HepG2 (cell line): ENCODE data around the gene ACACB. TPM values are rescaled to one million over a fixed set of nuclear protein-coding genes. Genes with fewer than 3 reads are reported as not detected.

Experiments
- BRD4 ChIP-seq: sonication (generic); formaldehyde crosslinking; IDR thresholded peaks from 2 replicates; pipeline ENCODE4 v1.4.0; 2020; ENCODE audit warnings: missing genetic modification reagents
- CCDC6 ChIP-seq: sonication (generic); formaldehyde crosslinking; IDR thresholded peaks from 2 replicates; pipeline ENCODE4 v1.8.1; 2022; ENCODE audit warnings: mild to moderate bottlenecking, missing genetic modification reagents, moderate library complexity
- GMEB1 ChIP-seq: sonication (generic); formaldehyde crosslinking; IDR thresholded peaks from 2 replicates; pipeline ENCODE4 v1.5.1; 2020; ENCODE audit warnings: missing genetic modification reagents, mild to moderate bottlenecking, borderline replicate concordance
- MAZ ChIP-seq, 2 experiments: sonication (generic) in 1 of 2; formaldehyde crosslinking in 1 of 2; IDR thresholded peaks; 2 replicates each; pipeline versions ENCODE4 v1.5.0 to v1.6.1; 2012 to 2020; ENCODE audit warnings: low read depth in 2 of 2, mild to moderate bottlenecking in 2 of 2, borderline replicate concordance in 1 of 2, improper control_type of control experiment in 1 of 2, low read length in 1 of 2, missing genetic modification reagents in 1 of 2, moderate library complexity in 1 of 2
- MZF1 ChIP-seq: sonication (generic); formaldehyde crosslinking; IDR thresholded peaks from 2 replicates; pipeline ENCODE4 v1.8.1; 2023; ENCODE audit warnings: mild to moderate bottlenecking, missing genetic modification reagents, borderline replicate concordance
- NCOA1 ChIP-seq: sonication (generic); formaldehyde crosslinking; IDR thresholded peaks from 2 replicates; pipeline ENCODE4 v1.9.0; 2021; ENCODE audit warnings: missing genetic modification reagents
- NFATC3 ChIP-seq: sonication (generic); formaldehyde crosslinking; IDR thresholded peaks from 2 replicates; pipeline ENCODE4 v1.5.1; 2020; ENCODE audit warnings: mild to moderate bottlenecking, missing genetic modification reagents
- NFIB ChIP-seq: sonication (generic); formaldehyde crosslinking; IDR thresholded peaks from 2 replicates; pipeline ENCODE4 v1.9.0; 2021; ENCODE audit warnings: missing genetic modification reagents, mild to moderate bottlenecking, borderline replicate concordance
- NR2F6 ChIP-seq, 2 experiments: IDR thresholded peaks; 2 replicates each; pipeline ENCODE4 v1.6.1; 2016; ENCODE audit warnings: antibody characterized with exemption in 1 of 2, mild to moderate bottlenecking in 1 of 2
- PHF20 ChIP-seq: sonication (generic); formaldehyde crosslinking; IDR thresholded peaks from 2 replicates; pipeline ENCODE4 v1.5.0; 2020; ENCODE audit warnings: mild to moderate bottlenecking, missing genetic modification reagents
- PRMT3 ChIP-seq: sonication (generic); formaldehyde crosslinking; IDR thresholded peaks from 2 replicates; pipeline ENCODE4 v1.8.1; 2022; ENCODE audit warnings: low read depth, mild to moderate bottlenecking, moderate library complexity, missing genetic modification reagents, borderline replicate concordance
- SPEN ChIP-seq: sonication (generic); formaldehyde crosslinking; IDR thresholded peaks from 2 replicates; pipeline ENCODE4 v1.5.1; 2020; ENCODE audit warnings: low read depth, mild to moderate bottlenecking, missing genetic modification reagents
- STAT5B ChIP-seq: sonication (generic); formaldehyde crosslinking; IDR thresholded peaks from 2 replicates; pipeline ENCODE4 v1.4.0; 2020; ENCODE audit warnings: missing genetic modification reagents
- TMF1 ChIP-seq: sonication (generic); formaldehyde crosslinking; IDR thresholded peaks from 2 replicates; pipeline ENCODE4 v1.8.1; 2022; ENCODE audit warnings: low read depth, missing genetic modification reagents
- TOPORS ChIP-seq: sonication (generic); formaldehyde crosslinking; IDR thresholded peaks from 2 replicates; pipeline ENCODE4 v1.8.0; 2023; ENCODE audit warnings: mild to moderate bottlenecking, missing genetic modification reagents
- U2AF1 ChIP-seq: fragments of 200-400 bp; formaldehyde crosslinking; optimal IDR thresholded peaks from 2 replicates; pipeline ENCODE3; 2017; ENCODE audit warnings: mild to moderate bottlenecking, low read depth, low read length
- ZBTB7B ChIP-seq: sonication (generic); formaldehyde crosslinking; IDR thresholded peaks from 2 replicates; pipeline ENCODE4 v1.4.0; 2020; ENCODE audit warnings: missing genetic modification reagents
- ZFP36L2 ChIP-seq: sonication (generic); formaldehyde crosslinking; IDR thresholded peaks from 2 replicates; pipeline ENCODE4 v1.4.0; 2020; ENCODE audit warnings: missing genetic modification reagents
- ZNF10 ChIP-seq: sonication (generic); formaldehyde crosslinking; IDR thresholded peaks from 2 replicates; pipeline ENCODE4 v1.4.0; 2020; ENCODE audit warnings: mild to moderate bottlenecking, low read depth, missing genetic modification reagents, borderline replicate concordance
- ZNF280D ChIP-seq: sonication (generic); formaldehyde crosslinking; IDR thresholded peaks from 2 replicates; pipeline ENCODE4 v1.5.1; 2020; ENCODE audit warnings: mild to moderate bottlenecking, missing genetic modification reagents
- ZNF317 ChIP-seq: sonication (generic); formaldehyde crosslinking; IDR thresholded peaks from 2 replicates; pipeline ENCODE4 v1.5.0; 2020; ENCODE audit warnings: mild to moderate bottlenecking, missing genetic modification reagents
- ZNF460 ChIP-seq: sonication (generic); formaldehyde crosslinking; IDR thresholded peaks from 2 replicates; pipeline ENCODE4 v1.5.1; 2020; ENCODE audit warnings: missing genetic modification reagents, mild to moderate bottlenecking, borderline replicate concordance
- ZNF547 ChIP-seq: sonication (generic); formaldehyde crosslinking; IDR thresholded peaks from 2 replicates; pipeline ENCODE4 v1.5.1; 2020; ENCODE audit warnings: mild to moderate bottlenecking, missing genetic modification reagents
- ZNF747 ChIP-seq: sonication (generic); formaldehyde crosslinking; IDR thresholded peaks from 2 replicates; pipeline ENCODE4 v1.8.1; 2023; ENCODE audit warnings: missing genetic modification reagents, mild to moderate bottlenecking, borderline replicate concordance
- ZNF841 ChIP-seq: sonication (generic); formaldehyde crosslinking; IDR thresholded peaks from 2 replicates; pipeline ENCODE4 v1.8.1; 2023; ENCODE audit warnings: missing genetic modification reagents, borderline replicate concordance
- polyA plus RNA-seq, 8 experiments: library from polyadenylated mRNA; depleted of rRNA in 3 of 8; stranded (reverse) in 7 of 8; unstranded in 1 of 8; fragments of >200 nt; fragmentation: Illumina TruSeq in 4 of 8; extraction: Trizol in 4 of 8; gene quantifications; 2 replicates each; pipeline versions ENCODE4 v1.2.1 to v1.2.3, GENCODE V29; 2011 to 2016; ENCODE audit warnings: low read depth in 4 of 8, missing spikeins in 1 of 8, mixed read lengths in 1 of 8; ENCODE audit not compliant: insufficient read depth in 1 of 8
- total RNA-seq, 5 experiments: library from RNA; depleted of rRNA; stranded (reverse); fragments of >200 nt; fragmentation: Illumina TruSeq; extraction: Trizol; gene quantifications; 2 replicates each; pipeline ENCODE4 v1.2.3, GENCODE V29; 2016; ENCODE audit warnings: low read depth in 1 of 5

ACACB gene
- total and polyA plus RNA-seq, 2 of the 13 experiments (the other 11 are each of a cell fraction or from before 2014, with no cell fraction given): 6.2 to 8.6 TPM

- TF ChIP-seq MAZ (IDR thresholded peaks at IDR 0.05; ENCODE audit: borderline replicate concordance, low read depth, low read length): 0 out of 2 replicates have a peak, but pooled peaks have one; percentile 24
- TF ChIP-seq MAZ (CRISPR knock-in tag; IDR thresholded peaks at IDR 0.05; ENCODE audit: low read depth): peak; percentile 95
- no peak for TF ChIP-seq ZNF10 (CRISPR knock-in tag)
- peak; percentile 96; the same call in 1 of the 2 replicates for TF ChIP-seq NFATC3
- peak; percentile 97 for TF ChIP-seq ZNF747 (CRISPR knock-in tag)
- peak; percentile 94 for TF ChIP-seq TMF1
- peak; percentile 98 for TF ChIP-seq SPEN (CRISPR knock-in tag)
- TF ChIP-seq ZBTB7B: peak; percentile 79
- TF ChIP-seq BRD4: no peak
- no peak for TF ChIP-seq ZNF460 (CRISPR knock-in tag)
- TF ChIP-seq NR2F6 (IDR thresholded peaks at IDR 0.05): 0 out of 2 replicates have a peak, but pooled peaks have one; percentile 14
- TF ChIP-seq NR2F6 (CRISPR knock-in tag; IDR thresholded peaks at IDR 0.05): peak; percentile 80
- TF ChIP-seq TOPORS (CRISPR knock-in tag): peak; percentile 95
- TF ChIP-seq ZNF280D (CRISPR knock-in tag): peak; percentile 91
- peak; percentile 88; the same call in 1 of the 2 replicates for TF ChIP-seq NCOA1 (CRISPR knock-in tag)
- TF ChIP-seq NFIB (CRISPR knock-in tag): no peak
- peak; percentile 88 for TF ChIP-seq ZNF841 (CRISPR knock-in tag)
- no peak; the same call in 1 of the 2 replicates for TF ChIP-seq STAT5B (CRISPR knock-in tag)
- peak; percentile 94; the same call in 1 of the 2 replicates for TF ChIP-seq PRMT3 (CRISPR knock-in tag)
- TF ChIP-seq ZFP36L2: 0 out of 2 replicates have a peak, but pooled peaks have one; percentile 29
- peak; percentile 90 for TF ChIP-seq PHF20 (CRISPR knock-in tag)
- TF ChIP-seq CCDC6 (CRISPR knock-in tag): peak; percentile 94
- peak; percentile 80; the same call in 1 of the 2 replicates for TF ChIP-seq ZNF317 (CRISPR knock-in tag)
- TF ChIP-seq ZNF547 (CRISPR knock-in tag): peak; percentile 98
- TF ChIP-seq MZF1: no peak
- peak; percentile 91 for TF ChIP-seq GMEB1
- TF ChIP-seq U2AF1: peak; percentile 83
Observed at GRCh38 chr12:109093022-109093918, 23.1 kb upstream of the ACACB start, which contains the start of gene ALKBH2 (continued).
